ENCODE data around the gene TMEM81. TPM values are rescaled to one million over a fixed set of nuclear protein-coding genes. Genes with fewer than 3 reads are reported as not detected.

TMEM81 gene
- total RNA-seq, 2 donors from 2014 or later, result 1.3 to 2.0 TPM

DNA sequence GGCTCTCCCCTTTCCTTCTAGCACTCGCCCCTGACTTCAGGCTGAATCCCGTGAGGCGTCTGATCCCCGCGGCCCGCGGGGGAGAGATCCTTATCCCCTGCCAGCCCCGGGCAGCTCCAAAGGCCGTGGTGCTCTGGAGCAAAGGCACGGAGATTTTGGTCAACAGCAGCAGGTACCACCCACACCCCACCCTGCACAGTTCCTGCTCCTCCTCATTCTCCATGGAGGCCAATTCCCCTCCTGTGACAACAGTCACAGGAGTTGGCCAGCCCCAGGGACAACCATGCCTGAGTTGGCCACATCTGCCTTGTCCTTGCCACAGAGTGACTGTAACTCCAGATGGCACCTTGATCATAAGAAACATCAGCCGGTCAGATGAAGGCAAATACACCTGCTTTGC is 20.0 kb downstream of the TMEM81 start:
- no peaks in the 10 kb centered on the region for H3K9me3 ChIP-seq
- no peak overlapping the region for H3K27ac ChIP-seq
- no peak for ATAC-seq
- no peak for DNase-seq
- H3K4me1 ChIP-seq, result peaks cover 11% of the 10 kb centered on the region
- H3K27me3 ChIP-seq, result no peaks in the 10 kb centered on the region
- WGBS, 2 donors, result 83 to 84% methylated on average over 11 of the region's 11 CpGs
- TF ChIP-seq POLR2A (IDR thresholded peaks at IDR 0.05), result no peak
- intact Hi-C loops (cut with DNase I), result no loop called here
- H3K4me3 ChIP-seq, result no peak overlapping the region
- H3K36me3 ChIP-seq (replicated peaks in 1 of 2; ENCODE audit: insufficient read depth in 1 of 2, low read depth in 2 of 2), result no peaks in the 10 kb centered on the region

DNA sequence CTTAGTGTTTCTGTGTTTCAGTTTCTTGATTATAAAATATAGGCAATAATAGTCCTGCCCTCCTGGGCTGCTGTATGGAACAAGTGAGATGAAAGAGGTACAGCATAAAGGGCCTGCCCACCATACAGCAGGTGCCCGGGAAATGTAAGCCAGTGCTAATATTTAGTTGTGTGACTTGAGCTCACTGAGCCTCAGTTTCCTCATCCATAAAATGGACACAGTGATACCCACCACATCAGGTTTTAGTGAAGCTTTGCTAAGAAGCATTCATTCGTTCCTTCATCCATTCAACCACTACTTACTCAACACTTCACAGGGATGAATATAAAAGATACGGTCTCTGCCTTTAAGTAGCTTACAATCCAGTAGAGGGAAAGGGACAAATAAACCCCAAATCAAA is 21.4 kb downstream of the TMEM81 start:
- no peaks in the 10 kb centered on the region for H3K9me3 ChIP-seq
- no peaks in the 10 kb centered on the region for H3K27me3 ChIP-seq
- DNase-seq, result no peak
- TF ChIP-seq CTCF (IDR thresholded peaks at IDR 0.05), result no peak
- TF ChIP-seq POLR2A (IDR thresholded peaks at IDR 0.05), result no peak
- 84 to 85% methylated on average over 3 of the region's 3 CpGs for WGBS, 2 donors
- H3K36me3 ChIP-seq (replicated peaks in 1 of 2; ENCODE audit: insufficient read depth in 1 of 2, low read depth in 2 of 2), result no peaks in the 10 kb centered on the region
- no peak overlapping the region for H3K4me3 ChIP-seq
- peaks cover 6% of the 10 kb centered on the region for H3K4me1 ChIP-seq
- ATAC-seq, result no peak
- intact Hi-C loops (cut with DNase I), result no loop called here
- no peak overlapping the region for H3K27ac ChIP-seq

DNA sequence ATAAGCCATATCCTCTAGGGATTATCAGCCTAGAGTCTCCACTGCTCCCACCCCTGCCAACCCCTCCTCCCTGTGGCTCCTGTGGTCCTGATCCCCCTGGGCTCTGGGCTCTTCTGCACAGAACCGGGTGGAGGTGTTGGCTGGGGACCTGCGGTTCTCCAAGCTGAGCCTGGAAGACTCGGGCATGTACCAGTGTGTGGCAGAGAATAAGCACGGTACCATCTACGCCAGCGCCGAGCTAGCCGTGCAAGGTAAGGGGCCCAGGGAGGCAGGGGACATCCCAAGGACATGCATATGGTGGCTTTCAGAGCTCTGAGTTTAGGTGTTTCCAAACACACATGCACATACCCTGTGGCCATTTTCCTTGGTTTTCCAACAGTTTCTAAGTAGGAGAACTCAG is 21.9 kb downstream of the TMEM81 start:
- no peak overlapping the region for H3K4me3 ChIP-seq
- no peak overlapping the region for H3K27ac ChIP-seq
- no peaks in the 10 kb centered on the region for H3K9me3 ChIP-seq
- H3K27me3 ChIP-seq, result no peaks in the 10 kb centered on the region
- intact Hi-C loops (cut with DNase I), result no loop called here
- peaks cover 6% of the 10 kb centered on the region for H3K4me1 ChIP-seq
- H3K36me3 ChIP-seq (replicated peaks in 1 of 2; ENCODE audit: insufficient read depth in 1 of 2, low read depth in 2 of 2), result no peaks in the 10 kb centered on the region
- WGBS, 2 donors, result 77 to 84% methylated on average over 8 of the region's 8 CpGs
- ATAC-seq, result no peak
- no peak for TF ChIP-seq POLR2A (IDR thresholded peaks at IDR 0.05)
- TF ChIP-seq CTCF (IDR thresholded peaks at IDR 0.05), result no peak
- DNase-seq, result no peak

GRCh38 chr1:205061665-205062069 is 22.6 kb downstream of the TMEM81 start:
- peak; percentile 79 for ATAC-seq
- H3K27ac ChIP-seq, result no peak overlapping the region
- no peaks in the 10 kb centered on the region for H3K9me3 ChIP-seq
- H3K4me3 ChIP-seq, result no peak overlapping the region
- H3K36me3 ChIP-seq (replicated peaks in 1 of 2; ENCODE audit: insufficient read depth in 1 of 2, low read depth in 2 of 2), result no peaks in the 10 kb centered on the region
- no peak for TF ChIP-seq POLR2A (IDR thresholded peaks at IDR 0.05)
- TF ChIP-seq CTCF (IDR thresholded peaks at IDR 0.05), result peak; percentile 74 to 94 (median 86)
- H3K27me3 ChIP-seq, result no peaks in the 10 kb centered on the region
- intact Hi-C loops (cut with DNase I), result no loop called here
- peaks cover 6% of the 10 kb centered on the region for H3K4me1 ChIP-seq
- DNase-seq, result peak; percentile 78 to 86 (median 83)
- 6 to 28% methylated on average over 3 to 13 of the region's 13 CpGs for WGBS, 2 donors

DNA sequence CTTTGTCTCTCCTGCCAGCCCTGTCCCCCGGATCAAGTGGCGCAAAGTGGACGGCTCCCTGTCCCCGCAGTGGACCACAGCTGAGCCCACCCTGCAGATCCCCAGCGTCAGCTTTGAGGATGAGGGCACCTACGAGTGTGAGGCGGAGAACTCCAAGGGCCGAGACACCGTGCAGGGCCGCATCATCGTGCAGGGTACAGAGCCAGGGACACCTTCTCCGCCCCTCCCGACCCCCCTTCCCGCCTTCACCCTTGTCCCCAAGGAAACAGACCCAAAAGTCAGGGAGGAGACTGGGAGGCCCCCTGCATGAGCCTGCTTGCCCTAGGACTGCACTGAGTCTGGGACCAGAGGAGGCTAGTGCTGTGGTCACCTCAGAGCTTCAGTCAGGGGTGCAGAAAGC is 23.0 kb downstream of the TMEM81 start:
- H3K9me3 ChIP-seq, result no peaks in the 10 kb centered on the region
- no peaks in the 10 kb centered on the region for H3K27me3 ChIP-seq
- no peak overlapping the region for H3K4me3 ChIP-seq
- H3K4me1 ChIP-seq, result peaks cover 6% of the 10 kb centered on the region
- intact Hi-C loops (cut with DNase I), result no loop called here
- no peaks in the 10 kb centered on the region for H3K36me3 ChIP-seq (replicated peaks in 1 of 2; ENCODE audit: insufficient read depth in 1 of 2, low read depth in 2 of 2)
- TF ChIP-seq CTCF (IDR thresholded peaks at IDR 0.05) (no peak), POLR2A (IDR thresholded peaks at IDR 0.05) (no peak)
- DNase-seq (no peak), ATAC-seq (no peak)
- no peak overlapping the region for H3K27ac ChIP-seq
- 60 to 76% methylated on average over 7 to 14 of the region's 14 CpGs for WGBS, 2 donors
